Lower leg skin (tissue), 4 donors: ENCODE data around the gene KRT81. TPM values are rescaled to one million over a fixed set of nuclear protein-coding genes. Genes with fewer than 3 reads are reported as not detected.
"Not testable (repeated sequence)": the region's sequence is repeated elsewhere in the genome, so short reads cannot be mapped to it uniquely, and the experiment has no call there.

Experiments used
- DNase-seq, 2 donors: peaks; one replicate each; pipeline ENCODE4 v3.0.0-alpha.2; 2019; ENCODE audit warnings: low spot score in 2 of 2
- H3K4me3 ChIP-seq: fragments of 200-600 bp; sonication (generic); 2 replicates; pipeline ENCODE4 v1.5.1; 2017; ENCODE audit warnings: mild to moderate bottlenecking, low read depth; ENCODE audit not compliant: poor library complexity, severe bottlenecking
- POLR2A ChIP-seq, 2 donors: fragments of 450-650 bp; IDR thresholded peaks; one replicate each; pipeline ENCODE4 v1.6.1; 2016 to 2017; ENCODE audit warnings: antibody characterized with exemption in 2 of 2, mild to moderate bottlenecking in 1 of 2, moderate library complexity in 1 of 2
- WGBS, 2 donors: methylation state at CpG; one replicate each; pipeline ENCODE4 v1.1.5; 2018; 5-methylcytosine and 5-hydroxymethylcytosine counted together
- intact Hi-C: fragments of 100-400 bp; cut with DNase I; formaldehyde crosslinking; loops from one replicate; pipeline ENCODE4 v1.15.0; 2023; ENCODE audit warnings: low total_unique reads
- total RNA-seq, 4 donors: library from RNA; depleted of rRNA; stranded (reverse); fragments of >200 nt; gene quantifications; one replicate each; pipeline ENCODE4 v1.1.0, GENCODE V29; 2016
- TF ChIP-seq, protein P1 (sequence below), 3 donors: fragments of 450-650 bp; IDR thresholded peaks; one replicate each; pipeline ENCODE4 v1.5.1; 2016; ENCODE audit warnings: antibody characterized with exemption in 3 of 3, mild to moderate bottlenecking in 3 of 3, moderate library complexity in 2 of 3

The KRT81 gene
- total RNA-seq, 4 donors from 2014 or later, result 0.37 to 204 (median 10.6) TPM; not detected in 1

- TF ChIP-seq POLR2A (IDR thresholded peaks at IDR 0.05), result no peak
- TF ChIP-seq, protein P1, sequence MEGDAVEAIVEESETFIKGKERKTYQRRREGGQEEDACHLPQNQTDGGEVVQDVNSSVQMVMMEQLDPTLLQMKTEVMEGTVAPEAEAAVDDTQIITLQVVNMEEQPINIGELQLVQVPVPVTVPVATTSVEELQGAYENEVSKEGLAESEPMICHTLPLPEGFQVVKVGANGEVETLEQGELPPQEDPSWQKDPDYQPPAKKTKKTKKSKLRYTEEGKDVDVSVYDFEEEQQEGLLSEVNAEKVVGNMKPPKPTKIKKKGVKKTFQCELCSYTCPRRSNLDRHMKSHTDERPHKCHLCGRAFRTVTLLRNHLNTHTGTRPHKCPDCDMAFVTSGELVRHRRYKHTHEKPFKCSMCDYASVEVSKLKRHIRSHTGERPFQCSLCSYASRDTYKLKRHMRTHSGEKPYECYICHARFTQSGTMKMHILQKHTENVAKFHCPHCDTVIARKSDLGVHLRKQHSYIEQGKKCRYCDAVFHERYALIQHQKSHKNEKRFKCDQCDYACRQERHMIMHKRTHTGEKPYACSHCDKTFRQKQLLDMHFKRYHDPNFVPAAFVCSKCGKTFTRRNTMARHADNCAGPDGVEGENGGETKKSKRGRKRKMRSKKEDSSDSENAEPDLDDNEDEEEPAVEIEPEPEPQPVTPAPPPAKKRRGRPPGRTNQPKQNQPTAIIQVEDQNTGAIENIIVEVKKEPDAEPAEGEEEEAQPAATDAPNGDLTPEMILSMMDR (IDR thresholded peaks at IDR 0.05), result no peak
- no peak overlapping the region for H3K4me3 ChIP-seq
- 83 to 84% methylated on average over 7 of the region's 7 CpGs for WGBS, 2 donors
- intact Hi-C loops, result no loop called here
- DNase-seq, result peak in 1 of 2 donors; percentile 40
Observed at GRCh38 chr12:52254965-52255751, 36.2 kb downstream of the KRT81 start.

DNA sequence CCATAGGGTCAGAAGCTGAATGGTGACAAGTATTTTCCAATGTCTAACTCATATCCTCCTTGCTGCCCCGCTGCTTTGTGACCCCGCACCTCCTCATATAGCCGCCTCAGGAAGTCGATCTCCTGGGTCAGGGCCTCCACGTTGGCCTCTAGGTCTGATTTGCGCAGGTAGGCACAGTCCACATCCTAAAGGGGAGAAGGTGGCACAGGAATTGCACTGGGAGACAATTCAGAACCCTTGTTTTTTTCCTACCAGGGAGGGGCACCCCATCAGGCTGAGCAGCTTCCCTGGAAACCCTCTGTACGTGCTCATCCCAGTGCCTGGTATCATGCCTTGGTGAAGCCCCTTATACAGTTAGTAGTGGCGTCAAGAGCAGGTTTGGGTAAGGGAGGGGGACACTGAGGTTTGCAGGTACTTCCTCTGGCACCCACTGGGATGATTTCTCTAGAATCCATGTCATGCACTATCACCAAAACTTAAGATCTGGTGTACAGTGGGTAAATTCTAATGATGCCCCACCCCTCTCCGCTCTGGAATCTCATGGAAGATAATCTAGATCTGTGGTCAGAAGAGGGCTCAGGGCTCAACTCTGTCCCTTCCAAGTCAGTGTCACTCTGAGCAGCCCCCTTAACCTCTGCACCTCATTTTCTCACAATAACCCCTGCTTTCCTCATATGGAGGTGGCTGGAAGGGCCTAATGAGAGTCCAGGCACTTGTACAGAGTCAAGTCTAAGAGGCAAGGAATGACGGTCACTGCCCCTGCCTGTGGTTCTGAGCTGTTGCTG, 37.0 kb downstream of the KRT81 start:
- 91 to 93% methylated on average over 10 of the region's 10 CpGs for WGBS, 2 donors
- no peak for TF ChIP-seq POLR2A (IDR thresholded peaks at IDR 0.05)
- TF ChIP-seq, protein P1 (IDR thresholded peaks at IDR 0.05), result no peak

GRCh38 chr12:52253391-52254179, 37.7 kb downstream of the KRT81 start:
- 92 to 99% methylated on average over 8 to 14 of the region's 14 CpGs for WGBS, 2 donors
- H3K4me3 ChIP-seq, result no peak overlapping the region
- TF ChIP-seq POLR2A (IDR thresholded peaks at IDR 0.05), result no peak
- TF ChIP-seq, protein P1 (IDR thresholded peaks at IDR 0.05), result no peak
- intact Hi-C loops, result no loop called here
- peak in 1 of 2 donors; percentile 76 for DNase-seq

More for the DNA sequence above, 37.0 kb downstream of the KRT81 start:
- intact Hi-C loops, result no loop called here
- no peak overlapping the region for H3K4me3 ChIP-seq
- DNase-seq, result peak in 1 of 2 donors; percentile 61

DNA sequence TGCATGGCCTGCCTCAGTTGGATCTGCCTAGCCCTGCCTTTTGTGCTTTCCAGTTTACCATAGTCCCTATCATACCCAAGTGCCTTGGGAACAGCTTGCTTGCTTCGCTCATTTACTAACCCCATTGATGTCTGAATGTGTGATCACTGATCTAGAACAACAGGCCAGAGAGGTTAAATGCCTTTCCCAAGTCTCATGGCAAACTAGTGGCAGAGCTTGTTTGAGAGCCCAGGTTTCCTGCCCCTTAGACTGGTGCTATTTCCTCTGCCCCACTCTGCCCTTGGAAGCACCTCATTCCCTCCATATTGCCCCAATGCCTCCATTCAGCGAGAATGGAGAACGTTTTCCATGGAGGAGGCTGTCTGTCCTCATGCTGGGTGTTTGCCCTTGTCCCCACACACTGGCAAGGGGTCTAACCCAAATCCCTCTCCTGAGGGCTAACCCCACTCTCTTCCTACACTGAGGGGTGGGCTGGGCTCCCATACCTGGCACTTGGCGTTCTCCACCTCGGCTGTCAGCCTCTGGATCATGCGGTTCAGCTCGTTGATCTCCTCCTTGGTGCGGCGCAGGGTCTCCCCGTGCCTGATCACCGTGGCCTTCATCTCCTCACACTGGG, 38.5 kb downstream of the KRT81 start:
- DNase-seq, result peak in 1 of 2 donors; percentile 63
- intact Hi-C loops, result no loop called here
- no peak for TF ChIP-seq POLR2A (IDR thresholded peaks at IDR 0.05)
- TF ChIP-seq, protein P1 (IDR thresholded peaks at IDR 0.05), result no peak
- 93 to 94% methylated on average over 10 to 11 of the region's 11 CpGs for WGBS, 2 donors
- H3K4me3 ChIP-seq, result no peak overlapping the region

DNA sequence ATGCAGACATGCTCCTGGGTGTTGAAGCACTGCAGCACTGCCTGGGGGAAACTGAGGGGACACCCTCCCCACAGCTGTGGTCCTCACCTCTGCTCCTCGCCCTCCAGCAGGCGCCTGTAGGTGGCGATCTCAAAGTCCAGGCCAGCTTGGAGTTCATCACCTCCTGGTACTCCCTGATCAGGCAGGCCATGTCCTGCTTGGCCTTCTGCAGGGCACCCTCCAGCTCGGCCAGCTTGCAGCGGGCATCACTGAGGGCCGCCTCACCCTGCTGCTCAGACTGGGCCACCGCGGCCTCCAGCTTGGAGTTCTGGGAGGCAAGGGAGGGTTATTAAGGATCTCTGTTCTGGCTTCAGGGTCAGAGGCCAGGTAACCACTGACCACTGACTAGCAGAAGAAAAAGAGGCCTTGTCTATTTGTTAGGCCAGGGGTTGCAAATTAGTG, 39.1 kb downstream of the KRT81 start:
- WGBS, 2 donors, result 92 to 96% methylated on average over 8 of the region's 8 CpGs
- intact Hi-C loops, result not testable (repeated sequence)
- peak in 1 of 2 donors; percentile 79 for DNase-seq

More for the DNA sequence above, 39.1 kb downstream of the KRT81 start:
- H3K4me3 ChIP-seq, result not testable (repeated sequence)
